ENCODE measurements around the gene TSPEAR.

Gene TSPEAR

GRCh38 chr21:44456214-44456914 lies 255.0 kb downstream of the TSPEAR start:
- DNase-seq = no peak

GRCh38 chr21:44455524-44456213 lies 255.7 kb downstream of the TSPEAR start:
- peak; percentile 54 for DNase-seq

GRCh38 chr21:44454747-44455523 lies 256.4 kb downstream of the TSPEAR start, which contains the start of gene LRRC3:
Gene LRRC3, plus strand, starts transcription at chr21:44455510. Its CDS starts 1,135 bp downstream, at chr21:44456645.
- DNase-seq = peak; percentile 94

- no peak for DNase-seq
These were observed 257.3 kb downstream of the TSPEAR start for GRCh38 chr21:44454058-44454457.

- no peak for DNase-seq
These were observed 258.3 kb downstream of the TSPEAR start for GRCh38 chr21:44453120-44453519.

GRCh38 chr21:44450999-44451398 lies 260.4 kb downstream of the TSPEAR start:
- no peak for DNase-seq

GRCh38 chr21:44450402-44450801 lies 261.0 kb downstream of the TSPEAR start:
- DNase-seq = no peak

GRCh38 chr21:44449473-44450363 lies 261.7 kb downstream of the TSPEAR start:
- no peak for DNase-seq

- DNase-seq = no peak
These were observed 262.7 kb downstream of the TSPEAR start for GRCh38 chr21:44448651-44449131.

Data from inflammatory macrophage treated with lipopolysaccharide for 4 hours (primary cell).